SK-N-SH treated with all-trans-retinoic acid at 6 μM for 48 hours (cell line): ENCODE data around the gene VSNL1.

Source experiments
- ATAC-seq: fragments of 200-7000 bp; cut with Tn5 transposase; 3 replicates; pipeline ENCODE4 v1.9.1; 2020; ENCODE audit warnings: mild to moderate bottlenecking, moderate library complexity
- ARNTL ChIP-seq: fragments of 450-650 bp; formaldehyde crosslinking; IDR thresholded peaks from 2 replicates; pipeline ENCODE4 v1.5.0; 2020; ENCODE audit warnings: low read depth, mild to moderate bottlenecking, moderate library complexity, borderline replicate concordance
- BACH2 ChIP-seq: fragments of 250-450 bp; sonication (Bioruptor Pico); IDR thresholded peaks from 2 replicates; pipeline ENCODE4 v1.9.0; 2021; ENCODE audit warnings: mild to moderate bottlenecking, borderline replicate concordance
- CREB5 ChIP-seq: fragments of 250-450 bp; sonication (Bioruptor Pico); IDR thresholded peaks from 2 replicates; pipeline ENCODE4 v1.5.1; 2020; ENCODE audit warnings: low read depth, mild to moderate bottlenecking, moderate library complexity
- CSDC2 ChIP-seq: fragments of 250-450 bp; sonication (Bioruptor Pico); IDR thresholded peaks from 2 replicates; pipeline ENCODE4 v1.5.0; 2020; ENCODE audit warnings: mild to moderate bottlenecking, moderate library complexity
- CSRNP3 ChIP-seq: fragments of 250-450 bp; sonication (Bioruptor Pico); IDR thresholded peaks from 2 replicates; pipeline ENCODE4 v1.5.1; 2021; ENCODE audit warnings: mild to moderate bottlenecking, moderate library complexity
- ESRRG ChIP-seq: fragments of 250-450 bp; sonication (Bioruptor Pico); IDR thresholded peaks from 2 replicates; pipeline ENCODE4 v1.6.1; 2021; ENCODE audit warnings: mild to moderate bottlenecking
- GLIS3 ChIP-seq: fragments of 250-450 bp; sonication (Bioruptor Pico); IDR thresholded peaks from 2 replicates; pipeline ENCODE4 v1.5.0; 2020; ENCODE audit warnings: mild to moderate bottlenecking, moderate library complexity
- ISL1 ChIP-seq: fragments of 250-450 bp; sonication (Bioruptor Pico); IDR thresholded peaks from 2 replicates; pipeline ENCODE4 v2.1.2; 2022; ENCODE audit warnings: mild to moderate bottlenecking, moderate library complexity
- OSR1 ChIP-seq: fragments of 250-450 bp; sonication (Bioruptor Pico); IDR thresholded peaks from 2 replicates; pipeline ENCODE4 v1.8.0; 2022; ENCODE audit warnings: moderate library complexity, mild to moderate bottlenecking, inconsistent platforms
- PATZ1 ChIP-seq: fragments of 250-450 bp; sonication (Bioruptor Pico); IDR thresholded peaks from 2 replicates; pipeline ENCODE4 v1.8.0; 2020; ENCODE audit warnings: mild to moderate bottlenecking, moderate library complexity, borderline replicate concordance
- POU6F1 ChIP-seq: fragments of 250-450 bp; sonication (Bioruptor Pico); IDR thresholded peaks from 2 replicates; pipeline ENCODE4 v1.8.0; 2021; ENCODE audit warnings: low read depth, mild to moderate bottlenecking, moderate library complexity, borderline replicate concordance
- PPARA ChIP-seq: fragments of 250-450 bp; sonication (Bioruptor Pico); IDR thresholded peaks from 2 replicates; pipeline ENCODE4 v1.5.0; 2020; ENCODE audit warnings: mild to moderate bottlenecking, borderline replicate concordance
- RARB ChIP-seq: fragments of 250-450 bp; sonication (Bioruptor Pico); IDR thresholded peaks from 2 replicates; pipeline ENCODE4 v1.8.0; 2021; ENCODE audit warnings: mild to moderate bottlenecking, moderate library complexity
- SNAI2 ChIP-seq: fragments of 250-450 bp; sonication (Bioruptor Pico); IDR thresholded peaks from 2 replicates; pipeline ENCODE4 v1.5.0; 2020; ENCODE audit warnings: mild to moderate bottlenecking, moderate library complexity
- TCF4 ChIP-seq: fragments of 250-450 bp; sonication (Bioruptor Pico); IDR thresholded peaks from 2 replicates; pipeline ENCODE4 v1.8.0; 2021; ENCODE audit warnings: mild to moderate bottlenecking, moderate library complexity, borderline replicate concordance
- TOX ChIP-seq: fragments of 250-450 bp; sonication (Bioruptor Pico); IDR thresholded peaks from 2 replicates; pipeline ENCODE4 v1.8.0; 2021; ENCODE audit warnings: mild to moderate bottlenecking, moderate library complexity, borderline replicate concordance
- TSHZ2 ChIP-seq: fragments of 250-450 bp; sonication (Bioruptor Pico); IDR thresholded peaks from 2 replicates; pipeline ENCODE4 v1.5.0; 2020; ENCODE audit warnings: mild to moderate bottlenecking, moderate library complexity
- ZC3H10 ChIP-seq: fragments of 250-450 bp; sonication (Bioruptor Pico); IDR thresholded peaks from 2 replicates; pipeline ENCODE4 v1.5.1; 2021; ENCODE audit warnings: mild to moderate bottlenecking, moderate library complexity
- ZFP30 ChIP-seq: fragments of 450-650 bp; formaldehyde crosslinking; IDR thresholded peaks from 2 replicates; pipeline ENCODE4 v1.5.0; 2022; ENCODE audit warnings: mild to moderate bottlenecking, moderate library complexity
- ZNF565 ChIP-seq: fragments of 450-650 bp; formaldehyde crosslinking; conservative IDR thresholded peaks from 2 replicates; pipeline ENCODE4 v1.5.0; 2020; ENCODE audit warnings: low read depth, mild to moderate bottlenecking, moderate library complexity
- ZNF8 ChIP-seq: fragments of 450-650 bp; formaldehyde crosslinking; IDR thresholded peaks from 2 replicates; pipeline ENCODE4 v1.5.0; 2020; ENCODE audit warnings: mild to moderate bottlenecking, moderate library complexity

The VSNL1 gene

GRCh38 chr2:17682098-17682857, 141.8 kb downstream of the VSNL1 start:
- no peak for TF ChIP-seq PPARA (CRISPR knock-in tag)
- no peak for TF ChIP-seq OSR1 (CRISPR knock-in tag)
- no peak for TF ChIP-seq ZC3H10 (CRISPR knock-in tag)
- TF ChIP-seq ESRRG (CRISPR knock-in tag): no peak
- no peak for TF ChIP-seq POU6F1 (CRISPR knock-in tag)
- no peak for TF ChIP-seq ZNF8 (CRISPR knock-in tag)

GRCh38 chr2:17683981-17684380, 143.5 kb downstream of the VSNL1 start:
- TF ChIP-seq OSR1 (CRISPR knock-in tag) (no peak), ARNTL (CRISPR knock-in tag) (no peak), TCF4 (CRISPR knock-in tag) (no peak), POU6F1 (CRISPR knock-in tag) (no peak), RARB (CRISPR knock-in tag) (no peak), PATZ1 (CRISPR knock-in tag) (no peak), ISL1 (CRISPR knock-in tag) (no peak), ZNF565 (CRISPR knock-in tag) (no peak), ZC3H10 (CRISPR knock-in tag) (no peak), TSHZ2 (CRISPR knock-in tag) (no peak), TOX (no peak), SNAI2 (no peak), ZFP30 (CRISPR knock-in tag) (no peak), ZNF8 (CRISPR knock-in tag) (no peak), BACH2 (CRISPR knock-in tag) (no peak), CSDC2 (CRISPR knock-in tag) (no peak), PPARA (CRISPR knock-in tag) (no peak), GLIS3 (no peak), CSRNP3 (CRISPR knock-in tag) (no peak)
- ATAC-seq: no peak

More at GRCh38 chr2:17682098-17682857, 141.8 kb downstream of the VSNL1 start:
- ATAC-seq: no peak

GRCh38 chr2:17688600-17688999, 148.1 kb downstream of the VSNL1 start:
- TF ChIP-seq PATZ1 (CRISPR knock-in tag): no peak
- TF ChIP-seq CREB5: no peak
- no peak for TF ChIP-seq TCF4 (CRISPR knock-in tag)
- ATAC-seq: no peak
